Hepatocyte (in vitro differentiated cells): ENCODE results near the gene CALY. TPM values are rescaled to one million over a fixed set of nuclear protein-coding genes. Genes with fewer than 3 reads are reported as not detected.
A peak's percentile ranks its signal among the peaks of the same experiment; 100 is the strongest.
"Not testable (repeated sequence)": the region's sequence is repeated elsewhere in the genome, so short reads cannot be mapped to it uniquely, and the experiment has no call there.

Experiments used
- DNase-seq: peaks from one replicate; pipeline ENCODE4 v3.0.0-alpha.2; 2016; ENCODE audit warnings: low spot score
- H2AFZ ChIP-seq: fragments of 200-600 bp; sonication (generic); 2 replicates; pipeline ENCODE4 v1.6.0; 2016; ENCODE audit warnings: antibody characterized with exemption, mild to moderate bottlenecking
- H3K27ac ChIP-seq: fragments of 200-600 bp; sonication (generic); 2 replicates; pipeline ENCODE4 v1.5.1; 2016; ENCODE audit warnings: mild to moderate bottlenecking
- H3K27me3 ChIP-seq: fragments of 200-600 bp; sonication (generic); 2 replicates; pipeline ENCODE4 v1.6.1; 2016
- H3K36me3 ChIP-seq: fragments of 200-600 bp; sonication (generic); replicated peaks from 2 replicates; pipeline ENCODE4 v1.5.1; 2016; ENCODE audit warnings: low read depth; ENCODE audit not compliant: insufficient read depth
- H3K4me1 ChIP-seq: fragments of 200-600 bp; sonication (generic); 2 replicates; pipeline ENCODE4 v1.5.1; 2016; ENCODE audit warnings: mild to moderate bottlenecking, moderate library complexity; ENCODE audit not compliant: insufficient read depth
- H3K4me2 ChIP-seq: fragments of 200-600 bp; sonication (generic); 2 replicates; pipeline ENCODE4 v1.6.0; 2016
- H3K4me3 ChIP-seq: fragments of 200-600 bp; sonication (generic); 2 replicates; pipeline ENCODE4 v1.5.1; 2016; ENCODE audit warnings: mild to moderate bottlenecking
- H3K79me2 ChIP-seq: fragments of 200-600 bp; sonication (generic); 2 replicates; pipeline ENCODE4 v1.6.0; 2017; ENCODE audit warnings: mild to moderate bottlenecking
- H3K9me2 ChIP-seq: fragments of 200-600 bp; sonication (generic); replicated peaks from 2 replicates; pipeline ENCODE4 v1.6.0; 2017; ENCODE audit warnings: mild to moderate bottlenecking; ENCODE audit not compliant: insufficient read depth
- H3K9me3 ChIP-seq: fragments of 200-600 bp; sonication (generic); 2 replicates; pipeline ENCODE4 v1.5.1; 2016; ENCODE audit warnings: low read depth, mild to moderate bottlenecking
- H4K20me1 ChIP-seq: fragments of 200-600 bp; sonication (generic); 2 replicates; pipeline ENCODE4 v1.6.0; 2016; ENCODE audit warnings: mild to moderate bottlenecking; ENCODE audit not compliant: insufficient read depth, poor library complexity, severe bottlenecking
- CTCF ChIP-seq: fragments of 200-600 bp; sonication (generic); IDR thresholded peaks from 2 replicates; pipeline ENCODE4 v1.5.1; 2016; ENCODE audit warnings: antibody characterized with exemption, mild to moderate bottlenecking; ENCODE audit not compliant: poor library complexity
- EZH2 ChIP-seq: fragments of 200-600 bp; sonication (generic); IDR thresholded peaks from 2 replicates; pipeline ENCODE4 v1.6.1; 2016; ENCODE audit warnings: antibody characterized with exemption, mild to moderate bottlenecking, borderline replicate concordance
- EZH2phosphoT487 ChIP-seq: fragments of 200-600 bp; sonication (generic); IDR thresholded peaks from one replicate; pipeline ENCODE4 v1.6.1; 2018; ENCODE audit warnings: antibody characterized with exemption, mild to moderate bottlenecking, low read depth, moderate library complexity; ENCODE audit not compliant: unreplicated experiment, severe bottlenecking
- WGBS: methylation state at CpG from one replicate; pipeline ENCODE4 v1.1.6; 2016; ENCODE audit warnings: low lambda C conversion rate; ENCODE audit errors: missing lambda C conversion rate; 5-methylcytosine and 5-hydroxymethylcytosine counted together
- polyA plus RNA-seq: library from polyadenylated mRNA; unstranded; fragments of >200 nt; fragmentation: Nextera tagmentation; extraction: Ambion mirVana; gene quantifications from 2 replicates; pipeline ENCODE4 v1.2.1, GENCODE V29; 2016
- total RNA-seq: library from RNA; depleted of rRNA; stranded (reverse); fragments of >200 nt; gene quantifications from 2 replicates; pipeline ENCODE4 v1.2.3, GENCODE V29; 2014

The CALY gene
- total and polyA plus RNA-seq, 2 experiments from 2014 or later, result 2.3 to 3.7 TPM

- peak overlapping the region; percentile 100 for H2AFZ ChIP-seq
- peaks cover 9% of the 10 kb centered on the region for H3K79me2 ChIP-seq
- 1% methylated on average over 51 of the region's 90 CpGs for WGBS
- H3K9me2 ChIP-seq, result no peaks in the 10 kb centered on the region
- H3K36me3 ChIP-seq, result no peaks in the 10 kb centered on the region
- no peaks in the 10 kb centered on the region for H4K20me1 ChIP-seq
- H3K4me2 ChIP-seq, result peak overlapping the region; percentile 100
- H3K27me3 ChIP-seq, result no peaks in the 10 kb centered on the region
- DNase-seq, result peak; percentile 86
- H3K4me3 ChIP-seq, result peak overlapping the region; percentile 77
- peaks cover 13% of the 10 kb centered on the region for H3K4me1 ChIP-seq
- H3K27ac ChIP-seq, result peak overlapping the region; percentile 99
- TF ChIP-seq EZH2phosphoT487 (no peak), EZH2 (no peak), CTCF (no peak)
- H3K9me3 ChIP-seq, result no peaks in the 10 kb centered on the region
Observed at GRCh38 chr10:133378251-133379096, 41.8 kb upstream of the CALY start.

GRCh38 chr10:133377818-133378250, 41.1 kb upstream of the CALY start:
- peak overlapping the region; percentile 99 for H3K27ac ChIP-seq
- peak overlapping the region; percentile 100 for H2AFZ ChIP-seq
- H3K9me3 ChIP-seq, result no peaks in the 10 kb centered on the region
- peak overlapping the region; percentile 77 for H3K4me3 ChIP-seq
- peak overlapping the region; percentile 100 for H3K4me2 ChIP-seq
- no peaks in the 10 kb centered on the region for H3K27me3 ChIP-seq
- H3K9me2 ChIP-seq, result no peaks in the 10 kb centered on the region
- peaks cover 11% of the 10 kb centered on the region for H3K79me2 ChIP-seq
- no peaks in the 10 kb centered on the region for H4K20me1 ChIP-seq
- peaks cover 13% of the 10 kb centered on the region for H3K4me1 ChIP-seq
- WGBS, result 42% methylated on average over 18 of the region's 20 CpGs
- no peaks in the 10 kb centered on the region for H3K36me3 ChIP-seq
- TF ChIP-seq CTCF (no peak), EZH2phosphoT487 (no peak), EZH2 (no peak)
- no peak for DNase-seq

- peak overlapping the region; percentile 99 for H3K27ac ChIP-seq
- no peak for DNase-seq
- no peaks in the 10 kb centered on the region for H3K27me3 ChIP-seq
- TF ChIP-seq EZH2phosphoT487, result no peak
- no peak for TF ChIP-seq CTCF
- TF ChIP-seq EZH2, result no peak
- no peaks in the 10 kb centered on the region for H3K9me2 ChIP-seq
- no peak overlapping the region for H3K4me3 ChIP-seq
- no peaks in the 10 kb centered on the region for H3K36me3 ChIP-seq
- H3K9me3 ChIP-seq, result no peaks in the 10 kb centered on the region
- H3K79me2 ChIP-seq, result peaks cover 14% of the 10 kb centered on the region
- H3K4me2 ChIP-seq, result peak overlapping the region; percentile 100
- H2AFZ ChIP-seq, result no peak overlapping the region
- peaks cover 13% of the 10 kb centered on the region for H3K4me1 ChIP-seq
- WGBS, result 93% methylated on average over 30 of the region's 30 CpGs
- no peaks in the 10 kb centered on the region for H4K20me1 ChIP-seq
Observed at GRCh38 chr10:133377025-133377817, 40.5 kb upstream of the CALY start.

GRCh38 chr10:133376183-133376582, 39.5 kb upstream of the CALY start:
- 93% methylated on average over 5 of the region's 5 CpGs for WGBS
- not testable (repeated sequence) for H2AFZ ChIP-seq, H3K27me3 ChIP-seq, H3K9me2 ChIP-seq, H3K9me3 ChIP-seq, H3K27ac ChIP-seq, H3K36me3 ChIP-seq, H3K4me2 ChIP-seq, H4K20me1 ChIP-seq, H3K4me3 ChIP-seq, DNase-seq
- peaks cover 13% of the 10 kb centered on the region for H3K4me1 ChIP-seq
- H3K79me2 ChIP-seq, result peaks cover 19% of the 10 kb centered on the region
